HS-27A (cell line): ENCODE measurements around the gene MIPOL1.

ENCODE experiments used
- DNase-seq: peaks from one replicate; pipeline ENCODE4 v3.0.0-alpha.2; 2012; ENCODE audit warnings: low read depth, missing footprints

MIPOL1 gene

GRCh38 chr14:37397941-37398215, 200.1 kb downstream of the MIPOL1 start:
- no peak for DNase-seq

- no peak for DNase-seq
Measured at GRCh38 chr14:37399517-37399916, 201.8 kb downstream of the MIPOL1 start.

- no peak for DNase-seq
Measured at GRCh38 chr14:37401093-37401492, 203.4 kb downstream of the MIPOL1 start.

- no peak for DNase-seq
Measured at GRCh38 chr14:37403626-37404025, 205.9 kb downstream of the MIPOL1 start.

GRCh38 chr14:37406095-37406494, 208.4 kb downstream of the MIPOL1 start:
- no peak for DNase-seq

- no peak for DNase-seq
Measured at GRCh38 chr14:37411079-37411735, 213.5 kb downstream of the MIPOL1 start.

GRCh38 chr14:37413050-37413449, 215.3 kb downstream of the MIPOL1 start:
- DNase-seq = no peak

- DNase-seq = no peak
Measured at GRCh38 chr14:37413504-37414003, 215.8 kb downstream of the MIPOL1 start.

GRCh38 chr14:37416264-37416663, 218.5 kb downstream of the MIPOL1 start:
- no peak for DNase-seq

- DNase-seq = no peak
Measured at GRCh38 chr14:37417151-37417550, 219.4 kb downstream of the MIPOL1 start.

GRCh38 chr14:37417833-37418232, 220.1 kb downstream of the MIPOL1 start:
- DNase-seq = no peak

GRCh38 chr14:37420622-37421021, 222.9 kb downstream of the MIPOL1 start:
- no peak for DNase-seq

- no peak for DNase-seq
Measured at GRCh38 chr14:37422319-37422718, 224.6 kb downstream of the MIPOL1 start.

GRCh38 chr14:37422748-37423147, 225.0 kb downstream of the MIPOL1 start:
- DNase-seq = no peak

GRCh38 chr14:37428954-37429353, 231.2 kb downstream of the MIPOL1 start:
- DNase-seq = no peak

GRCh38 chr14:37429618-37430017, 231.9 kb downstream of the MIPOL1 start:
- DNase-seq = no peak

- no peak for DNase-seq
Measured at GRCh38 chr14:37434867-37435266, 237.1 kb downstream of the MIPOL1 start.

GRCh38 chr14:37436519-37436918, 238.8 kb downstream of the MIPOL1 start:
- no peak for DNase-seq

GRCh38 chr14:37437490-37437889, 239.8 kb downstream of the MIPOL1 start:
- DNase-seq = no peak

GRCh38 chr14:37438444-37438843, 240.7 kb downstream of the MIPOL1 start:
- no peak for DNase-seq

- no peak for DNase-seq
Measured at GRCh38 chr14:37443461-37443860, 245.7 kb downstream of the MIPOL1 start.

- DNase-seq = no peak
Measured at GRCh38 chr14:37447883-37448391, 250.2 kb downstream of the MIPOL1 start.

- DNase-seq = no peak
Measured at GRCh38 chr14:37452323-37452722, 254.6 kb downstream of the MIPOL1 start.

GRCh38 chr14:37453985-37454384, 256.2 kb downstream of the MIPOL1 start:
- no peak for DNase-seq
